DMS114 treated with DMSO at 0.1 percent for 48 hours (cell line): ENCODE data around the gene CNFN.

Source experiments
- DNase-seq: peaks from one replicate; lab custom pipeline; 2025; ENCODE audit not compliant: unreplicated experiment; lab: John Stamatoyannopoulos, UW

Gene CNFN

DNA sequence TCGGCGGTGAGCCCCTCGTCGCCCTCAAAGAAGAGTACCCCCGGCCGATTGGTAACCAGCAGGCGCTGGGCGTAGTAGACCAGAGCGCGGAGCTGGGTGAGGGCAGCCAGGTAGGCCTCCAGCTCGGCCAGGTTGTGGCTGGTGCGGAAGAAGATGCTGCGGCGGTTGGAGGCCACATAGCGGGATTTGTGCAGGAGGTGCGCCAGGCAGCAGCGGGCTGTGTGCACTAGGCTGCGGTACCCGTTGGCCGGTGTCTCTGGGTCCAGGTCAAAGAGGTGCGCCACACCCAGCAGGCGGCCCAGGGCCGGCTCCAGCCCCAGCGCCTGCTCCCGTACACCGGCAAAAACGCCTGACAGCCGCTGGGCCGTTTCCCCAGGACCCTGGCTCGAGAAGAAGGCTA, 20.3 kb upstream of the CNFN start:
- no peak for DNase-seq

DNA sequence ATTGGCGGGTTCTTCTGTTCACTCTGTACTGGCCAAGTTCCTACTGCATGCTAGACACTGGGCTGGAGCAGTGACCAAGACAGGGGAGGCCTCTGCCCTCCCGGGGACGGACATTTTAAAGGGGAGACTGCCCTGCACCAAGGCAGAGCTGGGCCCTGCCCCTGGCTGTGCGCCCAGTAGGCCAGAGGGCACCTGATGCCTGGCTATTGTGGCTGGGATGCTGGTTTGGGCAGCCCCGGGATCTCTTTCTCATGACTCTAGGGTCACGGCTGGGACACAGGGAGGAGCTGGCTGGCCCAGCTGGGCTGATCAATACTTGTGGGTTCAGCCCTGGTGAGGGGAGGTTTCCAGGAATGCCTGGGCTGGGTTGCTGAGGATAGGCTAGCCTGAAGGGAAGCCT, 19.4 kb upstream of the CNFN start:
- DNase-seq = no peak

DNA sequence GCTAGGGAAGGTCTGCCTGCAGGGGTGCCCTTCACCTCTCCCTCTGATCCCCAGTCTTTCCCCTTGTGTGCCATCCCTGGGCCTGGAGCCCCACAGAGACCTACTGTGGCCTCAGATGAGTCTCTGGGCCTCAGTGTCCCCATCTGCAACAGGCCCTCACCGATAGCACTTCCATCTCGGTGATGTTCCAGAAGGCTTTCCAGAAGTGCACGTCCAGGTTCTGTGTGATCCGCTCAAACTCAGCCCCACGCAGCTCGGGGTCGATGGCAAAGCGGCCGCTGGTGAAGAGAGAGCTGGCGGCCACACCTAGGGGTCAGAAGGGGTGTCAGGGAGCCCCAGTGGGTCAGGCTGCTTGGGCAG, 17.7 kb upstream of the CNFN start:
- DNase-seq = no peak

DNA sequence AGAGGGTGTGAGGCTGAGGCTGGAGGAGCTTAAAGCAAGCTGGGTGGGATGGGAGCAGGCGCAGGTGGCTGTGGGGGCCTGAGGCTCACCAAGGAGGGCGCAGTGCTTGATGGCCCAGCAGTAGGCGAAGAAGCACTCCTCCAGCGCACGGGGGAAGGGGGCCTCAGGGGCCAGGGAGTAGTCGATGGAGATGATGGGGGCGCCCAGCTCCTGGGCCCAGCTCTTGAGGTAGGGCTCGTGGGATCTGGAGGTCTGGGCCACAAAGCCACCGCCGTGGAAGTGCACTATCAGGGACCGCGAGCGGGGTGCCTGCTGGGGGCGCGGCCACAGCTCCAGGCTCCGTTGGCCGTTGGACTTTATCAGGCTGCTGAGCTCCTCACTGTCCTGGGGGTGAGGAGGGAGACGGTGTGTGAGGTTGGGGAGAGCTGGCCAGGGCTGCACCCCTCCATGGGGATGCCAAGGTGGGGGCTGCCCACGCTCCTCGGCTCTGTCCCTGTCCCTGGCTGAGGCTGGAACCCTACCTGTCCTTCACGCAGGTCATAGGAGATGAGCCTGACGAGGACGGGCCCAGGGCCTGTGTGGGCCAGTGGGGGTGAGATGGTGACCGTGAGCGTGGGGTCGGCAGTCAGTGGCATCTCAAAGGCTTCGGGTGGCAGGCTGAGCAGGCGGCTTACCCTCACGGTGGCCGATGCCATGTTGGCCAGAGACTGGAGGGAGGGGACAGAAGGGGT, 17.2 kb upstream of the CNFN start:
- DNase-seq = no peak

DNA sequence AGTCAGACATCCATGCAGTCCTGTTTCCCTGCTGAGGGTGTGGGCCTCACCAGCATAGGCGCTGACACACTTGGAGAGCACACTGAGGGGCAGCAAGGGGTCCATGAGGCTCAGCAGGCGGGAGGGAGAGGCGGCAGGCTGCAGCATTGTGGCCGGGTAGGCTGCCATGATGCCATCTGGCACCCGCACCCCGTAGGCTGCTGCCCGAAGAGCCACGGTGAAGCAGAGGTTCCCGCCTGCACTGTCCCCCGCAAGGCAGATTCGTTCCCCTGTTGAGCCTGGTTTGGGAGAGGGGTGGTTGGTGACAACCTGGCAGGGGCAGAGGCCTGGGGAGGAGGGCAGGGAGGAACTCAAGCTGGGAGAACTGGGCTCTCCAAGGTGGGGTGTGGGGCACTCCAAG, 16.0 kb upstream of the CNFN start:
- DNase-seq = no peak

DNA sequence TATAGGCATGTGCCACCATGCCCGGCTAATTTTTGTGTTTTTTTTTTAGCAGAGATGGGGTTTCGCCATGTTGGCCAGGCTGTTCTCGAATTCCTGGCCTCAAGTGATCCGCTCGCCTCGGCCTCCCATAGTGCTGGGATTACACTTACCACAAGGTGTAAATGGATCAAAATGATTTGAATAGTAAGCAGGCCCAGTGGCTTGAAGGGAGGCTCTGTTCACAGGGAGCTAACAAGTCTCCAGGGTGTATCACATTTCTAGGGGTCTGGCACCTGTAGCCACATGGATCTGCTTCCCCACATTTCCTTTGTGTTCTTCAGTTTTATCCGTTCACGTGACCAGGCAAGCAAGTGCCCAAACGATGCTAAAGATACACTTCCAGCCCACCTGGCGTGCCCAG, 13.5 kb upstream of the CNFN start:
- DNase-seq = no peak

DNA sequence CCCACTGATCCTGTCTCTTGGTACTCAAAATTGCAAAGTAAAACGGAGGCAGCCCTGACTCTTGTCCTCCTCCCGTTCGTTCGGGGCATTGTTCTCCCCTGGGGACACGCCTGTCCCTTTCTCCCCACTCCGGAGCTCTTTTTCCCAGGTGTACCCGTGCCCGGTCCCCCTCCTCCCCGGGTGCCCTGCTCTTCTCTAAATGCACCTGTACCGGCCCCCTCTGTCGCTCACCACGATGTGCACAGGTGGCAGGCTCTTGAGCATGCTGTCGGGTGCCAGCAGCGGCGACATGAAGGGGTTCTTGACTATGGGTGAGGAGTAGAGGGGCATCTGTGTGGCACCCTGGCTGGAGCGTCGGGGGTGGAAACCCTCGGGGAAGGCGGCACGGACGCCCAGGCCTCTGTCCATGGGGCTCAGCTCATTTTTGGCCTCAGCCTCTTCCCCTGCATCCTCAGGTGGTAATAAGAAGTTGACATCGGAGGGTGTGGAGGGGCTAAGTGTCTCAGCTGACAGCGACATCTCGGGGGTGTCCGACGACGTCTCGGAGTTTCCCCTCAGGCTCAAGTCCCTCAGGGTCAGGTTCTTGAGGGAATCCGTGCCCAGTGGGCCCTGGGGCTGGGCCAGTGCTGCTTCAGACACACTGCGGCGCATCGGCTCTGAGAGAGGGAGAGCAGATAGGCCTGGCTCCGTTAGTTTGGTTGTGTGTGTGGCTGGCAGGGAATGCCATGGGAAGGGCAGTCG, 12.4 kb upstream of the CNFN start:
- no peak for DNase-seq

DNA sequence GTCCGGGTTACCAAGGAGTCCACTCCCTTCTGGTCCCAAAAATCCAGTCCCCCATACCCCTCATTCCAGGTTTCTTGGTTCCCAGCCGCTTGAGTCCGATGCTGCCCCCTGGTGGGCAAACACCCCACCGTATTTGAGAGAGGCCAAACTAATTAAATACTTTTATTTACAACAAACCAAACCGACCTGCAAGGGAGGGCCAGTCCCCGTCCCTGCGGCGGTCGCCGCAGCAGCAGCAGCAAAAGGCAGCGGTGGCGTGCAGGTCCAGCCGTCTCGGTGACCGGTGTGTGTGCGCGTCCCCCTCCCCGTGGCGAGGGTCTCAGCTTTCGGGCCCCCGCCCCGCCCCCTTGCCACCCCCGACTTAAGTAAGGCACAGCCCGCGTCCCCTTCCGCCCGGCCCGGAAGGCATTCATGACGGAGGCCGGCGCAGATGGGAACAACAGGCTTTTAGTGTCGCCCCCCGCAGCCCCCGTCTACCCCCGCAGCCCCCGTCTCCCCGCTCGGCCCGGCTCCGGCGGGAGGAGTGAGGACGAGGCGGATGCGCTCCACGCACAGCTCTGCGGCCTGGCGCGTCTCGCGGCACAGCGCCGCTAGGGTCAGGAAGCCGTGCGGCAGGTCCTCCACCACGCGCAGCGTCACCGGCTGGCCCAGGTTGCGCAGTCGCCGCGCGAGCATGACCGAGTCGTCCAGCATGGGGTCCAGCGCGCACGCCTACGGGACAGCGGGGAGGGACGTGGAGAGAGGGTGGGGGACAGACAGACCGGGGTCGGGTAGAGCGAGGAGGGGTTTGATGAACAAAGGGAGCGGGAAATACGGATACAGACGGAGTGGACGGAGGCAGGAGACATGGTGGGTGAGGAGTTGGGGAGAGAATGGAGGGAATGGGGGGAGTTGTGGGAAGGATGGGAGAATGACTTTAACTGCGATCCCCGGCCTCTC, 11.5 kb upstream of the CNFN start:
- DNase-seq = peak; percentile 65

DNA sequence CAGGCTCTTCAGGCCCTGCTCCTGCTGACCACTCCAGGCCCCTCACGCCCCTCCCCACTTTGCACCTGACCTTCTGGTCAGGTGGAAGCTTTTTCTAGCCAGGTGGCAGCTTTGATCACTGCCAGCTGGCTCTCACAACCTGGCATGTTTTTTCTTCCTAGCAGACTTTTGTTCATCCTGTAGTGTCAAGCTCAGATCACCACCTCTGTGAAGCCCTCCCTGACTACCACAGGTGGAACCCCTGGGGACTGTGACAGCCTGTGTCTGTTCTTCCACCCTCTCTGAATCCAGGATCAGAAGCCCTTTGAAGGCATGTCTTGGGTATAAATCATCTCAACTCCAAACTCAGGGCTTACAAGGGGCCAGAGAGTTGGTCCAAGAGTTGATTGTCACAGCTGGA, 10.3 kb upstream of the CNFN start:
- DNase-seq = no peak

DNA sequence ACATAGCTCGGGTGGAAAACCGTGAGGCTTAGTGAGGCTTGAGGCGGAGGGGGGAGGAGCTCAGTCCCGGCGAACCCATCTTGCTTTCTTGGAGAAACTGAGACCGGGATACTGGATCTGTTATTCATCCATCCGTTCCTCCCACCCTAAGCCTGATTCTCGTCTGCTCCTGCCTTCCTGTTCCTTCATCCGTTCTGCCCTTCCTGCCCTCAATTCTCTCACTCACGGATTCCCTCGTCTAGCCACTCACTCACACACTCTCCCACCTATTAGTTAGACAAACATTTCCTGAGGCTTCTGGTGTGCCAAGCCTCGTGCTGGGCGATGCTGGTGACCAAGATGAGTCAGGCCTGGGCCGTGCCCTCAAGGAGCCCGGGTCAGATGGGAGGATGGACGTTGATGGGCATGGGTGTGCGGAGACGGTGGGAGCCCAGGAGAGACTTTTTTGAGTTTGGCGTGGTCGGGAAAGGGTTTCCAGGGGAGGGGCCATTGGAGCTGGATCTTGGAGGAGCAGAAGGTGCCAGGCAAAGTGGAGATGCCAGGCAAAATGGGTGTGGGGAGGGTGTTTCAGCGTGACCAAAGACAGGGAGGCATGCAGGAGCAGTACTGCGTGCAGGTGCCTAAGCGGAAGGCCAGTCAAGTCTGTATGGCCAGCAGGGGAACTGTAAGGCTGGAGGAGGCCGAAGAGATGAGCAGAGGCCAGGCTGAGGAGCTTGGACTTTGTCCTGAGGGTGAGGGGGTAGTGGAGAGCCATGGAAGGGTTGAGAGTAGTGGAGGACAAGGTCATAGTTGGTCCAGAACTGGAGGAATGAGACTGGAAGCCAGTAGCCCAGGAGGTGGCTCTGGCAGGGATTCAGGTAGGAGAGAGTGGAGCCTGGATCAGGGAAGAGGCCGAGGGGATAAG, 7.4 kb upstream of the CNFN start:
- DNase-seq = no peak

DNA sequence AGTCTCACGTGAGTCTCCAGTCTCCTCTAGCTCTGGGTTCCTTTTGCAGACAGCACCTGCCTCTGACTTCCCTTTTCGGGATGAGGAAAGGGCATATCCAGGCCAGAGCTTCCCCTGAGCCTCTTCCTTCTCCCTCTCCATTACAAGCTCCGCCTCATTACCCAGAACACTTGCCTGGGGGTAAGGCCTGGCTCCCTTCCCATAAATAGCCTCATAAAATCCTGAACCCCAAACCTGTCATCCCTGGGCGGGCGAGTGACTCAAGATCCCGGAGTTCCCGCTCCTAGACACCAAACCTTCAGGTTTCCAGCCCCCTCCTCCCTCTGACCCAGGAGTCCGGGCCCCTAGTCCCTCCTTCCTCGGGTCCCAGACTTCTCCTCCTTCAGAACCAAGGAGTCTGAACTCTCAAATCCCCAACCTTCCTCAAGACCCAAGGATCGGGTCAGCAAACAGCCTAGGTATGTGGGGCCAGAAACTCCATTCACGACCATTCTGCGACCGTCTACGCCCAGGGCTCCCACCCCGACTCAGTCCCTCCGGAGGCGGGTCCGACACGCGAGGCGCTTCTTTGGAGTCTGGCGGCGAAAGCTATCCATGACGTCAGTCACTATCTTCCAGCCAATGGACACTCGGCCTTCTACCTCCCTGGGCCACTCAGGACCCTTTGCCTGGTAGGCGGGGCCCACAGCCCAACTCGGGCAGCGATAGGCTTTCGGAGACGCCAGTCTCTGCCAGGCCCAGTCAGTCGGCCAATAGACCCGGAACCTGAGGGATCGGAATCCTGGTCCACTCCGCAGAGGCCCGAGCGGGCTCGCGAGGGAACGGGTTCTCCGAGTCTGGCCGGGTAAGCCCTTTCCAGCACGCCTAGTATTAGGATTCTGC, 6.5 kb upstream of the CNFN start:
- peak; percentile 97 for DNase-seq

DNA sequence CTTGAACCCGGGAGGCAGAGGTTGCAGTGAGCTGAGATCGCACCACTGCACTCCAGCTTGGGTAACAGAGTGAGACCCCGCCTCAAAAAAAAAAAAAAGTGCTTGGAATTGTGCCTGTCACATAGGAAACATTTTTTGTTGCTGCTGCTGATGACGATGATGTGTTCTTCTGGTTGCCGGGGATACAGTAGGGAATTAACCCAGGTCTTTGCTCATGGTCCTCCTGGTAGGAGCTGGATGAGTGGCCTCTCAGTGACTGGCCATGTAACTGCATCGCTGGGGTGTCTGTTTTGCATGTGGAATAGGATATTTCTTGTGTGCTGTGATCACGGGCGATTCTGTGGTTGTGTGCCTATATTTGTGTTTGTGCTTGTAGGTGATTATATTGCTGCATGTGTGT, 4.7 kb upstream of the CNFN start:
- no peak for DNase-seq

DNA sequence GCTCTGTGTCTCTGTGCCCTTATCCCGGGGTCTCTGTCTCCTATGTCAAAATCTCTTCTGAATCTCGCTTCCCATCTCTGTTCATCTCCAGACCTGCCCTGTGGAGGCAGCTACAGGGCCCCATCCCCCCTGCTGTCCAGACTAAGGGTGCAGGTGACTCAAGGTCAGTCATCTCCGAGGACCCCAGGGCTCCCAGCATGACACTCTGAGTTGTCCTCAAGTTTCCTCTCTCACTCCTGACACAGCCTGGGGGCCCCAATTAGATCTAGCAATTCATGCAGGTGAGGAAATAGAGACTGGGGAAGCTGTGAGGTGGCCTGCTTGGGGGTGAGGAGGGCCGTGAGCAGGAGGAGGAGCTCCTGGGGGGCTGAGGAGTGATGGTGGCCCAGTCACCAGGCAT, 2.1 kb upstream of the CNFN start:
- DNase-seq = no peak

DNA sequence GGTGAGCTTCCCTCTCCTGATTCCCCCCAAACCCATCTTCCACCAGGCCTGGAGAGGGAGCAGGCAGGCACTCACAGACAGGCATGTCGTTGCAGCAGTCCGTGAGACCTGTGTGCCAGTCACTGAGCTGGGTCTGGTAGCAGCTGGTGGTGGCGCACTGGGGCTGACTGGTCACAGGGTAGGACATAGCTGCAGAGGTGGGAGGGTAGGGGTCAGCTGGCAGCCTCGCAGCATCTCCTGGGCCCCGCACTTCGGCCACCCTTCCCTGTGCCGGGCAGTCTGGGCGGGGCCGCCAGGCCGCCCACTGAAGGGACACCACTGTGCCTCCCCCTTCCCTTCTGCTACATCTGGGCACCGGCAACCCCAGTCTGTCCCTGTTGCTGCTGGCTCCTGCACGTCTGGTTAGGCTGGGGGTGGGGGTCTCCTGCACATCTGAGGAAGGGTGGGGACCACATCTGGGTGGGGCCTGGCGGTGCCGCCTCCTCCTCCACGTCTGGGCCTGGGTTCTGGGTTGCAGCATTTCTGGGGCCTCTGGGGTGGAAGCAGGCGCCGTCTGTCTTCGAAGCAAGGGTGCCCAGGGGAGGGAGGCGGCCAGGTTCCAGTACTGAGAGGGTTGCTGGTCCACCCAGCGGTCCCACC, 1.1 kb downstream of the CNFN start:
- DNase-seq = no peak

DNA sequence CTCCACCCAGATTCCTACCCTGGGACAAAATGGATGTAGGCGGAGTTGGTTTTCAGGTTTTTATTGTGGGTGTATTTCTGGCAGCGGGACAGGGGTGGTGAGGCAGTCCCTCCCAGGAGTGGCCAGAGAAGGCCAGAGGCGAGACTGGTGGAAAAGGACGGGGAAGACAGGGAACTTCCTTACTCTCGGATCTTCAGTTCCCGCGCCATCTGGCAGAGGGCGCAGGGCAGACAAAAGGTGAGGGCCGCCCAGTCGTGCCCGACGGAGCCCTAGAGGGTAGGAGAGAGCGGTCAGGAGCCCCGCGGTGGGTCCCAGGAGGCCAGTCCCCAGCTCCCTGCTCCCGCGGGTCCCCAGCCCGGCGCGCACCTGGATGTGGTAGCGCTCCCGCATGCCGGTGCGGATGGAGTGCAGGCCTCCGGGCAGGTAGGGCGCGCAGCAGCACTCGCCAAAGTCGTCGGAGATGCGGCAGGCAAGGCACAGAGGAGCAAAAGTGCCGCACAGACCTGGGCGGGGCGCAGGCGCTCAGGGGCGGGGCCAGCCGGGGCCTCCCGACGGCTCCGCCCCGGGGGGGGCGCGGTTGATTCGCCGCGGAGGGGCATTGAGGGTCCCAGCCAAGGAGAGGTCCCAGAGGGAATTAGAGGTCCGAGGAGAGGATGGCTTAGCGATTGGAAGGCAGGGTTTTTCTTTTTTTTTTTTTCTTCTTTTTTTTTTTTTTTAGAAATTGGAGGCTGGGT, 3.0 kb downstream of the CNFN start:
- peak; percentile 73 for DNase-seq

DNA sequence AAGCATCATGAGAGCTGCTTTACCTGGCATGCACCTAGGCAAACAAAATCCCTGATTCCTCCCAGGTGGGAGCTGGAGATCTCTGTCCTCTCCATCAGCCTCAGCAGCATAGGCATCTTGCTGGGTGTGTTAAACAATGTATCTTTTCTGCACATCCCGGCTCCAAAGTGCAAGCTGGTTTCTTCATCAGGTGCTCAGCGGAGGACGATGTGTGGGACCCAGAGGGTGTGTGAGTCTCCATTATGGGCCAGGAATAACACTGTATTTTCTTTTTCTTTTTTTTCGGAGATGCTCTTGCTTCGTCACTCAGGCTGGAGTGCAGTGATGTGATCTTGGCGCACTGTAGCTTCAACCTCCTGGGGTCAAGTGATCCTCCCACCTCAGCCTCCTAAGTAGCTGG, 9.9 kb downstream of the CNFN start:
- no peak for DNase-seq

DNA sequence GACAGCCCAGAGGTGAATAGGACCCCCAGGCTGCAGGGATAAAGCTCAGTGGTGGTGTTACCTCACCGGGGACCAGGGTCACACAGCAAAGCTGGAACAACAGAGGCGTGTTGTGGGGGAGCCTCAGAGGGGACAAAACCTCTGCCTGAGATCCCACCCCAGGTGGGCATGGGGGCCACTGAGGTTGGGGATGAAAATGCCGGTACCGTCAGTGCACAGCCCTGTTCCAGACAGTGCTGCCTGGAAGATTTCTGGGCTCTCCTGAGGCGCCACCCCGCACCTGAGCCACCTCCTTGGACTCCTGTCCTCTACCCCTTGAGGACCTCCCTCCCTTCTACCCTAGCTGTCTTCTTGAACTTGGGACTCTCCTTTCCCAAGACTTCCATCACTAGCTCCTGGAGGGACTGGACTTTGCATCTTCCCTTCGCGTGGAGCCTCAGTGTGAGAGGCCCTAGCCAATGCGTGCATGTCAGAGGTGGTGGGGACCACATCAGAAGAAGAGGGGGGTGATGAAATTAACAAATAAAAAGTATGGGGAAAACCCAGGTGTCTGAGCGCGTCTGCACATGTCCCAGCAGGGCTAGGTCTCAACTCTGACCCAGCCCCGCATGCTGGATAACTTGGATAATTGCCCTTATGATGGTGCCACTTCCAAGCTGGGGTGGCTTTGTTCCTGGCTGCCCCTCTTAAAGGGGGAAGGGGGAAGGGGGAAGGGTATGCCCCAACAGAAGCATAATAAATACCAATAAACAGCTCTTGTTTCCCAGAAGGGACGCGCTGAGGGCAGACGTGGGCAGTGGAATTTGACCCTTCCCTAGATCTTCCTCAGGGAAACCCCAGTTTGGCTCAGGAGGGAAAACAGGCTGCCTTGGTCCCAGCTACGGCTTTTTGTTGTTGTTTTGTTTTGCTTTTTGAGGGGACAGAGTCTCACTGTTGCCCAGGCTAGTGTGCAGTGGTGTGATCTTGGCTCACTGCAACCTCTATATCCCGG, 11.6 kb downstream of the CNFN start:
- no peak for DNase-seq

DNA sequence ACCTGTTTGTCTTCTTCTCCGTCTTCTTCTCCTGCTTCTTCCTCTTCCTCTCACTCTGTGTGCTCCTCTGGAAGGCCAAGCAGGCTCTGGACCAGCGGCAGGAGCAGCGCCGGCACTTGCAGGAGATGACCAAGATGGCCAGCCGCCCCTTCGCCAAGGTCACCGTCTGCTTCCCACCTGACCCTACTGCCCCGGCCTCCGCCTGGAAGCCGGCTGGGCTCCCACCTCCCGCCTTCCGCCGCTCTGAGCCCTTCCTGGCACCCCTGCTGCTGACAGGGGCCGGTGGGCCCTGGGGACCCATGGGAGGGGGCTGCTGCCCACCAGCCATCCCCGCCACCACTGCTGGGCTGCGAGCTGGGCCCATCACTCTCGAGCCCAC, 13.9 kb downstream of the CNFN start:
- DNase-seq = no peak
